Measurements from ENCODE around the gene KRTAP12-1. TPM values are rescaled to one million over a fixed set of nuclear protein-coding genes. Genes with fewer than 3 reads are reported as not detected.

The KRTAP12-1 gene
- total and polyA plus RNA-seq, 7 donors: not detected

- TF ChIP-seq, protein P1, sequence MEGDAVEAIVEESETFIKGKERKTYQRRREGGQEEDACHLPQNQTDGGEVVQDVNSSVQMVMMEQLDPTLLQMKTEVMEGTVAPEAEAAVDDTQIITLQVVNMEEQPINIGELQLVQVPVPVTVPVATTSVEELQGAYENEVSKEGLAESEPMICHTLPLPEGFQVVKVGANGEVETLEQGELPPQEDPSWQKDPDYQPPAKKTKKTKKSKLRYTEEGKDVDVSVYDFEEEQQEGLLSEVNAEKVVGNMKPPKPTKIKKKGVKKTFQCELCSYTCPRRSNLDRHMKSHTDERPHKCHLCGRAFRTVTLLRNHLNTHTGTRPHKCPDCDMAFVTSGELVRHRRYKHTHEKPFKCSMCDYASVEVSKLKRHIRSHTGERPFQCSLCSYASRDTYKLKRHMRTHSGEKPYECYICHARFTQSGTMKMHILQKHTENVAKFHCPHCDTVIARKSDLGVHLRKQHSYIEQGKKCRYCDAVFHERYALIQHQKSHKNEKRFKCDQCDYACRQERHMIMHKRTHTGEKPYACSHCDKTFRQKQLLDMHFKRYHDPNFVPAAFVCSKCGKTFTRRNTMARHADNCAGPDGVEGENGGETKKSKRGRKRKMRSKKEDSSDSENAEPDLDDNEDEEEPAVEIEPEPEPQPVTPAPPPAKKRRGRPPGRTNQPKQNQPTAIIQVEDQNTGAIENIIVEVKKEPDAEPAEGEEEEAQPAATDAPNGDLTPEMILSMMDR (IDR thresholded peaks at IDR 0.05): no peak
- WGBS, 3 donors: 65 to 77% (median 71%) methylated on average over 10 to 11 of the region's 11 CpGs
- H3K4me3 ChIP-seq: no peak overlapping the region
- DNase-seq (no peak), ATAC-seq (no peak)
- H3K27me3 ChIP-seq (ENCODE audit: insufficient read depth in 3 of 3, low read length in 2 of 3): peaks cover 0 to 34% (median 10%) of the 10 kb centered on the region in 3 donors
- no peaks in the 10 kb centered on the region for H3K9me3 ChIP-seq
- H3K36me3 ChIP-seq (ENCODE audit: insufficient read depth in 1 of 2, low read depth in 1 of 2): no peaks in the 10 kb centered on the region
- H3K4me1 ChIP-seq: no peaks in the 10 kb centered on the region
- intact Hi-C loops (cut with DNase I): no loop called here
- H3K27ac ChIP-seq: no peak overlapping the region
Observed at GRCh38 chr21:44681152-44681551, 811 bp downstream of the KRTAP12-1 start.

GRCh38 chr21:44677881-44678280, 4.1 kb downstream of the KRTAP12-1 start:
- Histone ChIP-seq H3K36me3 (ENCODE audit: insufficient read depth in 1 of 2, low read depth in 1 of 2) (no peaks in the 10 kb centered on the region), H3K4me3 (no peak overlapping the region), H3K9me3 (peaks cover 5% of the 10 kb centered on the region), H3K27ac (no peak overlapping the region), H3K27me3 (ENCODE audit: insufficient read depth in 3 of 3, low read length in 2 of 3) (peaks cover 0 to 29% (median 6%) of the 10 kb centered on the region in 3 donors), H3K4me1 (no peaks in the 10 kb centered on the region)
- DNase-seq (no peak), ATAC-seq (no peak)
- intact Hi-C loops (cut with DNase I): no loop called here
- TF ChIP-seq, protein P1 (IDR thresholded peaks at IDR 0.05): no peak
- WGBS, 3 donors: 89 to 94% (median 89%) methylated on average over 13 of the region's 13 CpGs

- WGBS, 3 donors: 95 to 100% (median 96%) methylated on average over 1 of the region's 1 CpG
- ATAC-seq: no peak
- intact Hi-C loops (cut with DNase I): no loop called here
- no peak overlapping the region for H3K27ac ChIP-seq
- peaks cover 8% of the 10 kb centered on the region for H3K9me3 ChIP-seq
- TF ChIP-seq, protein P1 (IDR thresholded peaks at IDR 0.05): no peak
- H3K36me3 ChIP-seq (ENCODE audit: insufficient read depth in 1 of 2, low read depth in 1 of 2): no peaks in the 10 kb centered on the region
- peaks cover 0 to 15% (median 0%) of the 10 kb centered on the region in 3 donors for H3K27me3 ChIP-seq (ENCODE audit: insufficient read depth in 3 of 3, low read length in 2 of 3)
- DNase-seq: no peak
- no peak overlapping the region for H3K4me3 ChIP-seq
- H3K4me1 ChIP-seq: no peaks in the 10 kb centered on the region
Observed at GRCh38 chr21:44671911-44672310, 10.1 kb downstream of the KRTAP12-1 start.

DNA sequence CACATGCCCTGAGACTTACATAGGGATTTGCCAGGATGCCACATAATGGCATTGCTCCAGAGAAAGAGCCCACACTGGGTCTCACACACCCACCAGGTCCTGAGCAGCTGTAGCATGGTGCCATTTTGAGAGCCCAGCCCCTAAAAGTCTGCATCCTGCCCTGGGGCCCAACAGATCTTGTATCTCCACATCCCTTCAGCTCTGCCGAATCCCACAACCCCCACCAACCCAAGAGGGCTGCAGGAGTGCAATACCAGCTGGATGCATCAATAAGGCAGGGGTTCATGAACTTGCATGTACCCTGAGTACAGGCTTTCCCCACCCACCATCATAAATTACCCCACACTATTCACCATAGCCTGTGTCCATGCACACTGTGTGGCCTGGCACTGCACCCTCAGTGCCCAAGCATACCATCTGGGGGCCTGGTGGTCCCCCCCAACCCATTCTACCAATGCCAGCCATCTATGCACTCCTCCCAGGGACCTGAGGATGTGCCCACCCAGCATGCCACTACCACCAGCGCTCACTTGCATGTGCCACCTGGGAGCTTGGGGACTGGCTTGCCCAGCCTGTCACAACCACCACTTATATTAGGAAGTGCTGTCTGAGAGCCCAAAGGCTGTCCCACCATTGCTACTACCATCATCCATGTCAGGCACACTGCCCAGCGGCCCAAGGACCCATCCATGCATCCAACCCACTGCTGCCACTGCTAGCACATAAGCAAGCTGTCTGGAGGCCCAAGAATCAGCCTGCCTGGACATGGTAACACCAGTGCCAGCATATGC, 11.1 kb downstream of the KRTAP12-1 start:
- H3K27me3 ChIP-seq (ENCODE audit: insufficient read depth in 3 of 3, low read length in 2 of 3): peaks cover 0 to 15% (median 0%) of the 10 kb centered on the region in 3 donors
- H3K27ac ChIP-seq: no peak overlapping the region
- intact Hi-C loops (cut with DNase I): no loop called here
- no peaks in the 10 kb centered on the region for H3K36me3 ChIP-seq (ENCODE audit: insufficient read depth in 1 of 2, low read depth in 1 of 2)
- DNase-seq (no peak), ATAC-seq (no peak)
- no peak overlapping the region for H3K4me3 ChIP-seq
- WGBS, 3 donors: 68 to 89% (median 74%) methylated on average over 3 of the region's 3 CpGs
- H3K4me1 ChIP-seq: no peaks in the 10 kb centered on the region
- TF ChIP-seq, protein P1 (IDR thresholded peaks at IDR 0.05): no peak
- H3K9me3 ChIP-seq: peaks cover 8% of the 10 kb centered on the region
